GM21423 (cell line): Measurements from ENCODE around the gene DSCAML1.

Experiments used
- ATAC-seq: cut with Tn5 transposase; IDR thresholded peaks from one replicate; pipeline ENCODE4 v1.9.1; 2021; ENCODE audit warnings: mild to moderate bottlenecking, moderate library complexity; ENCODE audit not compliant: unreplicated experiment

DSCAML1 gene

DNA sequence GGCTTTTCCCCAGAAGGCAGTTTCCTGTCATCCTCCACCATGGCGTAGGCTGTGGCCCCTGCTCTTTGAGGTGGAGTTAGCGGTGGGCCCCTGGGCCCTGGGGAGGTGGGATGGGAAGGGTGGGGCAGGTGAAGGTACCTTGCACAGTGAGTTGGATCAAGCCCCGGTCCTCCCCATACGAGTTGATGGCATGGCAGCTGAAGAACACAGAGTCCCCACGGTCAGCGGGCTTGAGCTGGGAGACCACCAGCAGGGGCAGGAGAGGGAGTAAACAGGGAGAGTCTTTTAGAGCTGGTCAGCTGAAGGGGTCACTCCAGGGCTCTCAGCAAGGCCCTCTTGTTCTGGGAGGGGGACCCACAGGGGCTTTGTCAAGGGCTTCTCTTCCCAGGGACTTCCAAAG is 316.0 kb downstream of the DSCAML1 start:
- no peak for ATAC-seq

DNA sequence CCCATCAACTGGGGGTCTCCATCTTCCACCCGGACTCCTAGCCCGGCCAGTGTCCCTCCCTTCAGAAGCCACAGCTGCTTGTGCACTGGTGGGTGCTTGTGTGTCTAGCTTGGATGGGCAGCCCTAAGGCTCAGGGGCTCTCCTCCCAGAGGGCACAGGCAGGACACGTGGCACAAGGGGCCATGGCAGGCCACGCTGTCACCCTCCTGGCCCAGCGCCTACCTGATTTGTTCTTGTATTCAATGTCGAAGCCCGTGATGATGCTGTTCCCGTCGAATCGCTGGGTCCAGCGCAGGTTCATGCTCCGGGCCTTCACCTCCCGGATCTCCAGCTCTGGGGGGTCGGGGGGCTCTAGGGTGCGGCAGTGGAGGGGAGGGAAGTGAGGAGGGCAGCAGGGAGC is 316.8 kb downstream of the DSCAML1 start:
- no peak for ATAC-seq

DNA sequence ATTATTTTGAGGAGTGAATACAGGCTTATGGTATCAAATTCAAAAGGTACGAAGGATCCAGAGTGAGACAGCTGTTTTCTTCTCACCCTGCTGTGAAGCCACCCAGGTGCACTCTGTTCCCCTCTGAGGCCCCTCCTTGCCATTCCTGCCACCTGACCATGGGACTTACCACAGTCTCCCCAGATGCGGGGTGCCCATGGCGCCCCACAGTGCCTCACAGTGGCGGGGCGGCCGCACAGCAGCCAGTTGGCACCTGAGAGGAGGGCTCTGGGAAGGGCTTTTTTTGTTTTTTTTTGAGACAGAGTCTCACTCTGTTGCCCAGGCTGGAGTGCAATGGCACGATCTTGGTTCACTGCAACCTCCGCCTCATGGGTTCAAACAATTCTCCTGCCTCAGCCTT is 317.6 kb downstream of the DSCAML1 start:
- no peak for ATAC-seq

DNA sequence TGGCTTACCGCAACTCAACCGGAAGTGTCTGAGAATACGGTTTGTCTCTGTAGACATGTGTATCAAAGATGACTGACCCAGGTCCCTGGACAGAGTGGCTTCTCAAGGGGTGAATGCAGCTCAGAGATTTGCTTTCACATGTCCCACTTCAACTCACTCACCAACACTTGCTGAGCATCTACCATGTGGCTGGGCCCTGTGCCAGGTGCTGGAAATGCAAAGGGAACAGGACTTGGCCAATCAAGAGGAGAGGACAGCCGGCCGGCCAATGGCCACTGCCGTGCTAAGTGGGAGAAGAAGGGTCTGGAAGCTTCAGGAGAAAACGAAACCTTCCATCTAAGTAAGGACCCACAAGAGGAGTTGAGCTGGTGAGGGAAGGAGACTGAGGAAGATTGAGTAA is 318.1 kb downstream of the DSCAML1 start:
- no peak for ATAC-seq

DNA sequence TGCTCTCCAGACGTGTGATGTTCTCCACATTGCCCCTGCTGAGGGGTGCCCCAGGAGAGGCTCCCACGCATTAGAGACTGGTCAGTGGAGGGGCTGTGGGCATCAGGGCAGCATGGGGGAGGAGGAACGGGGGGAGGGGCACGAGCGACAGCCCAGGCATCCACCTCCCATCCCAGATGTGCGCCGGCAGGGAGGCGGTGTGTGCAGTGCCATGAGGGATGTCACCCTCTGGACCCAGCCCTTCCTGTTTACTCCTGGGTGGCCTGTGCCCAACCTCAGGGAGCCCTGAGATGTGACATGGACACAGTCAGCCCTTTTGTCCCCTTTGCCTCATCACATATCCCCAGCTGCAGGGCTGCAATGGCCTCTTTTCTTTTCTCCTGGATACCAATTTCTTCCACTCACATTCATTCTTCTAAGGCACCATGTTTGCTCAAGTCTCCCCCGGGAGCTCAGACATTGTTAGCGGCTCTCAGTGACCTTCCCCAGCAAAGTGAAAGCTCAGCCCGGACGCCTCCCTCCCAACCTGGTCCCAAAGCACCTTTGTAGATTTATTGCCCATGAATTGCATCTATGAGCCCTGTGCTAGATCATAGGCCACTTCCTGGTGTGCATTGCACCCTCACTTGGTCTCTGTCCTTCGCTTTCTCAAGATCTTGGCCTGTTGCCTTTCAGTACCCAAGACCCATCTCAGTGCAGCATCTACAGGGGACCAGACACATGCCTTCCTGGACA is 318.7 kb downstream of the DSCAML1 start:
- no peak for ATAC-seq

DNA sequence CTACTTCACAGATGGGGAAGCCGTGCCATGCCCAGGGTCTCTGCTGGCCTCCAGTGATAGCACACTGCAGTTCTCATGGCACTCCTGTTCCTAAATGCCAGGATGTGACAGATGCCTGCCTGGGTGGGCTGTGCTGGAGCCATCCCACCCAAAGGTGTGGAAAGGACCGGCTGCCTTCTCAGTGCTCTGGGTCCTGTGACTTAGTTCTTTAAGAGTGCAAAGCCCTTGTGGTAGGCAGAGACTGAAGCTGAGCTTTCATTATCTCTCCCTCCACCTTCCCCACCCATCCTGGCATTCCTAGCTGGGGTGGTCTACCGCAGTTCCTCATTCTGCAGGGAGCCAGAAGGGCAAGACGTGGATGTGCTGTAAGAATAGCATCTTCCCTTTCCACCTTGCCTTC is 319.3 kb downstream of the DSCAML1 start:
- no peak for ATAC-seq

DNA sequence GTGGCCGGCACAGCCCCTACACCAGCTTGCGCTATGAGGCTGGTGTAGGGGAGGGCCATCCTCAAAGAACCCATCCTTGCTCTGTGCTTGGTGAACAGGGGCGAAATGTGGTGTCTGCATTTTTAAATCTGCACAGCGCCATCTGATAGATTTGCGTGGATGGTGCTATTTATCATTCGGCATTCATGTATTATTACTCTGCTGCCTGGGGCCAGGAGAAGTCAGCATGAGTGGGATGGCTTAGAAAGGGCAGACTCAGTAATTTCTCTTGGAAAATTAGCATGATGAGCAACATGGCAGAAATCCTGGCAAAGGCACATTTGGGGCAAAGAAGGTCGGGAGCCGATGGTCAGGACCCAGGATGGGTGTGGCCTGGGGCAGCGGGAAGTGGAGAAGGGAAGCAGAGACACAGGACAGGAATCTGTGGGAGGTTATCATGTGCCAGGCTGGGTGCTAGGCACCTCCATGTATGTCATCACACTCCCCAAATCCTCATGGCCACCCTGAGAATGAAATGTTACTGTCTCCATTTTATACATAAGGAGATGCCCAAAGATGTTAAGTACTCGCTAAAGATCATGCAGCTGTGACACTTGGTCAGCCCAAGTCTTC is 320.4 kb downstream of the DSCAML1 start:
- ATAC-seq, result no peak

DNA sequence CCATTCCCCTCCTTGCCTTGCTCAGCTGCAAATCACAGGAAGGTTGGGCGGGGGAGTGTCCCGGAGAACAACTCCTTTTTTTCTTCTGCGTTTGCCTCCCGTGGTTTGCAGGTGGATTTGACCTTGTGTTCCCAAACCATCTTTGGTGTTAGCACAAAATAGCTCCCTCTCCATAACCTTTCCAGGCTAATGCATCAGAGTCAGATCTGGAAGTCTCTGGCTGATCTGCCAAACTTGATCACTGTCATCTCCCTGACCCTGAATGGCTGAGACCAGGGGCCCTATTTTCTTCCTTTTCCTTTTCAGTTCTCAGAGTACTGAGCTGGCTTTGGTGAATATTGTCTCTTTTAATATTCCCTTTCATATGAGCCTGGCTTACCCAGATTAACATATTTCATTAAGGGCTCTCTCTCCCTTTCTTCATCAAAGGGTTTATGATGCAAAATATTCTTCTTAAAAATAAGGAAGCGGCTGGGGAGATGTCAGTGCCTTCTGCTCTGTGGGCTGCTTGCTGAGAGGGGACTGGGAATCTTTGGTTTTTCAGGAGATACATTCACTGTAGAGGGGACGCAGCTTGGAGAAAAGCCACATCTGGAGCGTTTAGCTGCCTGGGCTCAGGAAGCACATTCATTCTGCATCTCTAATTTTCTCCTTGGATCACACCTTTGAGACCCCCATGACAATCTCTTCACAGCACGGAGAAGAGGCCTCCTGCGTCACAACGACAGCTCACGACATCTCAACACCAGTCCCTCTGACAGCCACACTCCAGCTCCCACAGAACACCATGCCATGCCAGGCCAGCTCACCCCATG is 321.1 kb downstream of the DSCAML1 start:
- no peak for ATAC-seq

DNA sequence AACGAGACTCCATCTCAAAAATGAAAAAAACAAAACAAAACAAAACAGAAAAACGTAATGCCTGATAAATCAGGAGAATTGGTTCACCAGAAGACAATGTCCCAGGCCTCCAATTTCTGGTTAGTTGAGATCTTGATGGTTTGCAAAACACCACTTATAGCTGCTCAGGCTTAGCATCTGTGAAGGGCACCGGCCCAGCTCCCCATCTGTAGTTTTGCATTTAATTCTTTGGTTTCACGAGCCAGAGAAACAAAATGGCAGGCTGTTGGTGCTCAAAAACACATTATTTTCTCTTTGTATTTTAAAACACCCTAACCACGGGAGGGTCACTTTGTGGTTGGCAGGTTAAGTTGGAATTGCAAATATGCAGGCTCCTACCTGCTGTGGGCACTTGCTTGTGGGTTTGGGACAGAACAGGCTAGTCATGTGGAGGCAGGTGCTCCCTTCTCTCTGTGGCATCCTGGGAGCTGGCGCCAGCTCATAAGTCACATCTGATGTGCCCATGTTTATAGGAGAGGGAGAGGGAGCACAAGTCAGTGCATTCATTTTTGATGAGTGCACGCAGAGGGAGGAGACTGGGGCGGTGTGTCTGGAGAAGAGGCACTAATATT is 323.4 kb downstream of the DSCAML1 start:
- ATAC-seq, result no peak

DNA sequence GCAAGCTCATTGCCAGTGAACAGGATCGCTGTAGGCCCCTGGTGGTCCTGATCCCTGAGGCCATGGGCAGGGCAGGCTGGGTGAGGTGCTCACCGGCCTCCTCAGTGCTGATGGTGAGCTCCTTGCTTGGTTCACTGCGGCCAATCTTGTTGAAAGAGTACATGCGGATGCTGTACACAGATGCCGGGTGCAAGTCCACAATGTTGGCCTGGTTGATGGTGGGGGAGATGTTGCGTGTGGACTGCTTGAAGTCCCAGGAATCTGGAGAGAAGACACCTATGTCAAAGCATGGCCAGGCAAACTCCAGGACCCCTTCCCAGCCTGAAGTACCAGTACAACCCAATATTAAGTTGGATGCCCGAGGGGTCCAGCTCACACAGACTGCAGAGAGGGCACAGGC is 325.2 kb downstream of the DSCAML1 start:
- ATAC-seq, result no peak

DNA sequence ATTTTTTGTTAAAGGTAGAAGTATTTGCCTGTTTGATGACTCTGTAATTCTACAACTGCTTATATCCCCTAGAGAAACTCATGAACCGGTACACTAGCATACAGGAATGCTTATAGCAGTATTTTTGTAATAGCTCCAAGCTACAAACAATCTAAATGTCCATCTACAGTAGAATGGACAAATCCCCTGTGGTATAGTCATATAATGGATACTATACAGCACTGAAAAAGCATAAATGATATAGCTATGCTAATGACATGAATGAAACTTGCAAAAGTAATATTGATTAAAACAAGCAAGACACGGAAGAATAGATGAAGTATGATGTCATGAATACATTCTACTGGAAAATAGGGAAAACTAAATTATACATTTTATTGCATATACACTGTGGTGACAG is 326.4 kb downstream of the DSCAML1 start:
- no peak for ATAC-seq

DNA sequence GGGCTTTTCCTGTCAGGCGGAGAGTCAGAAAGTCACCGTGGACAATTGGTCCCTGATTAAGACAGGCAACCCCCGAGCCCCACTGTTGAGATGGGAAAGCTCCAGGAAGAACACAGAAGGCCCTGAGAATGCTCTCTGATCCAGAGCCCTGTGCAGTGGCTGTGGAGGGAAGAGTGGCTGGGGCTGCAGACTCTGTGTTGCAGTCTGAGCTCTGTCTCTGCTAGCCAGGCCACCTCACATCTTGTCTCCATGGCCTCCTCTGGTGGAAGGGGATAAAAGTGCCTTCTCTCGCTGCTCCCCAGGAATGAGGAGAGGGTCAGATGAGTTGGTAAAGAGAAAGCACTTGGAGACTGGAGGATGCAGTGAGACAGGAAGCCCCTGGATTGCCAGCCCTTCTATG is 328.1 kb downstream of the DSCAML1 start:
- no peak for ATAC-seq

DNA sequence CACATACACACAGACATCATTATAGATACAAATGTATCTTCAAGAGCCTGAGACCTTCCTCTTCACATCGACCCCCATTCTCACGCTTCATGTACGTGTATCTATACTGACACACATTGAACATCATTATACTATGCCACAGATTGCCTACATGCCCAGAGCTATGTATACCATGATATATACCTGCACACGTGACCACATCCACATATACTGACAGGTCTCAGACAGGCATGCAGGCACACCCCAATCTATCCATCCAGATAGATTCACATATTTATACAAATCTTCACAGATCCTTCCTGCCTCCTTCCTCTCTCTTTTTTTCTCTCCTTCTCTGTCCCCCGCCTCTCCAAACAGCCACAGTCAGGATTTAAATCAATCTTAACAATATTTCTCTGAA is 329.2 kb downstream of the DSCAML1 start:
- no peak for ATAC-seq

DNA sequence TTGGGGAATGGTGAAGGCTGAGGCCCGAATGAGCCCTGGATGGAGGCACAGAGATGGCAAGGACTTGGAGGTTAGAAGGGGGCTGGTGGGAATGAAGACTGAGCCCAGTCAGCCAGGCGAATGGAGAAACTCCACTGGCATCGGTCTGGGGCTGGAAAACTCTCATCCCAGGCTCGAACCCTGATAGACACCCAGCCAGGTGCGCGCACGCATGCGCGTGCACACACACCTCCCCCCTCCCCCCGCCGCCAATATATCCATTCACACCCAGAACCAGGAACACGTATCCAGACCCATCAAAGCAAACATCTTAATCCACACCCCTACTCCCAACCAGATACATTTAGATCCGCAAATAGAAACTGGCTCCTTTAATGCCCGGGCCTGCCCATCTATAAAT is 330.1 kb downstream of the DSCAML1 start:
- no peak for ATAC-seq

DNA sequence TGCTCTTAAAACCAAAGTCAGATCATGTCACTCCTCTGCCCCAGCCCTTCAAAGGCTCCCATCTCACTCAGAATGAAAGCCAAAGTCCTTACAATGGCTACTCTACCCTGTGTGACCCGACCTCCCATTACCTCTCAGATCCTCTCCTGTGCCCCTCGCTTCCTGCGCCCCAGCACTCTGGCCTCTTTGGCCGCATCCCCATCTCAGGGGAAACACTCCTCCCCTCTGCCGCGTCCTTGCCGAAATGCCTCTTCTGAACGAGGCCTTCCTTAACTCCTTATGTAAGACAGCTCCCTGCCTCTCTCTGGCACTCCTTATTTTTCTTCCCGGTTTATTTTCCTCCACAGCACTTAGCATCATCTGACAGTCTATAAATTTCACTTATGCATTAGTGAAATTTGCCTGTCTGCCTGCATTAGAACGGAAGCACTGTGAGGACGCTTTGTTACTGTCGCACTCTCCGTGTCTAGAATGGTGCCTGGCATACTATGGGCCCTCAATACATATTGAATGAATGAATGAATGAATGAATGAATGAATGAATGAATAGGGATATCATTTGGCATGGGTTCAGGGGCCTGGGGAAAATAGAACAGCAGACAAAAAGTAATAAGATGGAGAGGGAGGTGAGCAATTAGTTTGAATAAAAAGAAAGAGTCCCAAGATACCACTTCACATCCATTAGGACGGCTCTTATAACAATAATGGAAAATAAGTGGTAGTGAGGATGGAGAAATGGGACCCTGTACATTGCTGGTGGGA is 331.6 kb downstream of the DSCAML1 start:
- no peak for ATAC-seq

DNA sequence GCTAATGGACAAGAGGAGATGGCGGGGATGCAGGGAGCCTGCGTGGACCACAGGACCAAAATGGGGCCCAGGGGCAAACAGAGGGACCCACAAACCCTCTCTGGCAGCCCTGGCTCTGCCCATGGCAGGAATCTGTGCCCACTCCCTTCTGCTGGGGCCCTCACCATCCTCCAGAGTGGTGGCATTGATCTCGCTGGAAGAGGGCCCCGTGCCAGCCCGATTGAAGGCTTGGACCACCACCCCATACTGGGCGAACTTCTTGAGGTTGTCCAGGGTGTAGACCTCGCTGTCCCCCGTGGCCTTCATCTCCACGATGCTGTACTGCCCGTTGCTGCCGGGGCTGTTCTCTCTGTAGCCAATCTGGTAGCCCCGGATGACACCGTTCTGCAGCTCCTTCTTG is 332.2 kb downstream of the DSCAML1 start:
- ATAC-seq, result no peak

DNA sequence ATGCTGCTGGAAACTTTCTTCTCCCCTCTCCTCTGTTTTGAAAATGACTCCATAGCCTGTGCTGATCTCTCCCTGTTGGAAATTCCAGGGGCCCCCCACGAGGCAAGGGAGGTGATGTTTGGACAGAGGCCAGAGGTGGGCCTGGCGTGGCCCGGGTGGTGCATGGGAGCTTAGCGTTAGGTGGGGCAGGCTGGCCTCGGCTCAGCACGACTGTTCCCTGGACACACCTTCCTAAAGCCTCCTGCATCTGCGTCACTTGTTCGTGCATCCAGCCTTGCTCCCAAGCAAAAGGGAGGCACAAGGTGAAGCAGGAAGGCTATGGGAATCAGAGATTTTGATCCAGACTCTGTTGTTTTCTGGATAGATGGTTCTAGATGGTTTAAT is 334.2 kb downstream of the DSCAML1 start:
- ATAC-seq, result no peak

DNA sequence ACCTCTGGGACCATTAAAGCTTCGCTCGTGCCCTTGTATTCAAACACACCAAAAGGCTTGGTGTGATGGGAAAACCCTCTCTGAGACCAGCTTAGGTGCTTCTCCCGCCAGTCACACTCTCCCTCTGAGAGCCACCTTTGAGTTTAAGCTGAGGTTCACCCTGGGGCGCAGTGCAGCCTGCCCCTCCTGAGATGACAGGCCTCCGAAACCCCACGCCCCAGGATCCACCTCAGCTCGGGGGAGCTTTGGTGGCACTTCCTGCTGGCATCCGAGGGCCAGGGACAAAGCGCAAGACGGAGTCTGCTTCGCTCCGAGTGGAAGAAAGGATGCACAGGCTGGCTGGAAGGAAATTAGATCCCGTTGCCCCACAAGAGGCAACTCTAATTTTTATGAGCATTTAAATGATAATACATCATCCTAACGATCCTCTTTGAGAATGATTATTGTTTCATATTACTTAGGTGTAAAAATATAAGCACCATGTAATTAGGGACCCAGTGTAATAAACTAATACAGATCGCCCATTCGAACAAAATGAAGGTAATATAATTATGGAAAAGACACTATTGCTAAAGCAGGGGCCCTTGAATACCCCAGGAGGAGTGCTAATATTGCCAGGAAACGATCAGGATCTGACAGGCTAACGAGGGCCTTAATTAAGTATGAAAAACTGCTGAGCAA is 334.7 kb downstream of the DSCAML1 start:
- ATAC-seq, result no peak

DNA sequence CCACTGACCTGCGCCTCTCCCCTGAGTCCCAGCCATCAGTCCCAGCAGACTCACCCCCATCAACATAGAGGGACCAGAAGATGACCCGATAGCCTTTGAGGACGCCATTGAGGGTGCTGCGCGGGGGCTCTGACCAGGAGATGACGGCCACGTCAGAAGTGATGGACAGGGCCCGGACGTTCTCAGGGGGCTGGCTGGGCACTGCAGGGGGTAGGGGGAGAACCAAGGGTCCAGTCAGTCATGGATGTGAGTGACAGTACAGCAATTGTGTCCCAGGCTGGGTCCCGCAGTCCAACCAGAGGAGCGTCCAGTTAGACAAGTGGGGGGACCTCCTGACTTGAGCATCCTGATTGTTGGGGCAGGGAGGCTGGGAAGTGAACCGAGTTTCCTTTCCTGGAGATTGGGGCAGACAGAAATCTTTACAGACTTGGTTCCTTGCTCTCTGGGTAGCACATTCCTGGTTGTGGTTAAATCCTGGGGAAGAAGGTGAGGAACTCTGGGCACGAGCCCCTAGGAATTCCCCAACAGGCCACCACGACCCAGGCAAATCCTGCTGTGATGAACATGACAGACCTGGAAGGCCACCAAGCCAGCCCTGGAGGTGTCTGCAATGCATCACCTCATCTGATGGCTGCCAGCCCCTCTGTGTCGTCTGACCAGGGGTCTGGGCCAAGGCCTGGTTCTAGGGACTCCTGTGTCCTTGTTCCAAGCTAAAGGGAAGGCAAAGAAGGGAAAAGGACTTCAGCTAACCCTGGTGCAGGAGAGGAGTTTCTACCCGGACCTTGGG is 335.4 kb downstream of the DSCAML1 start:
- ATAC-seq, result no peak

DNA sequence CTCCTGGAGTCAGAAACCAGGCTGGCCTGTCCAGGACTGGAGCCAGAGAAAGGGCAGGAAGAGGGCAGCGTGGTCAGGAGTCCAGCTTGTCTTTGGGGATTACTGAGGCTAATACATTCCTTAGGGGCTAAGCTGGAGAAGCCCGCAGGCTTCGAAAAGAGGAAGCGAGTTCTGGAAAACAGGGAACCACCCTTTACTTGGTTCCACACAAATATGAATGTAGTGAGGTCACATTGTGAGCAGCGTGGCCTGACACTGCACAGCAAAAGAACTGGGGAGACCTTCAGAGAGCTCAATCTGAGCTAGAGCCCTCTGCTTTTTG is 337.1 kb downstream of the DSCAML1 start:
- no peak for ATAC-seq
